ENCODE measurements around the gene RPP30.

Gene RPP30

DNA sequence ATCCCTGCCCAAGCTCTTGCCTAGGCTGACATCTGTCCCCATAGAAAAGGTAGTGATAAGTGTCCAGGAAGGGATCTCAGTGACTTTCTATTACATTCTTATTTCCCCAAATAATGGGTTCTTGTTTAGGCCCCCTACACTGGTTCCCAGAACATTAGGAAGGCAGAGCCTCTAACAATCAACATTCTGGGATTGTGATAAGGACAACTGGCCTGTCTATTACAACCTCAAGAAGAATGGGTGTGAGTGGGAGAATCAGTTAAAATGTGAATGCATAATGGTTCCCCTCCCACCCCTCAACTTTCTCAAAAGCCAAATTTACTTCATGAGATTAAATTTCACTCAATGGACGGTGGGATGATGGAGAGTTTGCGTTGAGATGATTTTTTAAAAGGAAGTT lies 55.5 kb downstream of the RPP30 start:
- no peak for DNase-seq
- no peaks in the 10 kb centered on the region for H3K9me3 Mint-ChIP-seq
- H3K27ac Mint-ChIP-seq: no peak overlapping the region
- TF ChIP-seq, protein P1, sequence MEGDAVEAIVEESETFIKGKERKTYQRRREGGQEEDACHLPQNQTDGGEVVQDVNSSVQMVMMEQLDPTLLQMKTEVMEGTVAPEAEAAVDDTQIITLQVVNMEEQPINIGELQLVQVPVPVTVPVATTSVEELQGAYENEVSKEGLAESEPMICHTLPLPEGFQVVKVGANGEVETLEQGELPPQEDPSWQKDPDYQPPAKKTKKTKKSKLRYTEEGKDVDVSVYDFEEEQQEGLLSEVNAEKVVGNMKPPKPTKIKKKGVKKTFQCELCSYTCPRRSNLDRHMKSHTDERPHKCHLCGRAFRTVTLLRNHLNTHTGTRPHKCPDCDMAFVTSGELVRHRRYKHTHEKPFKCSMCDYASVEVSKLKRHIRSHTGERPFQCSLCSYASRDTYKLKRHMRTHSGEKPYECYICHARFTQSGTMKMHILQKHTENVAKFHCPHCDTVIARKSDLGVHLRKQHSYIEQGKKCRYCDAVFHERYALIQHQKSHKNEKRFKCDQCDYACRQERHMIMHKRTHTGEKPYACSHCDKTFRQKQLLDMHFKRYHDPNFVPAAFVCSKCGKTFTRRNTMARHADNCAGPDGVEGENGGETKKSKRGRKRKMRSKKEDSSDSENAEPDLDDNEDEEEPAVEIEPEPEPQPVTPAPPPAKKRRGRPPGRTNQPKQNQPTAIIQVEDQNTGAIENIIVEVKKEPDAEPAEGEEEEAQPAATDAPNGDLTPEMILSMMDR (IDR thresholded peaks at IDR 0.05): no peak
- peaks cover 46% of the 10 kb centered on the region for H3K4me1 Mint-ChIP-seq
- peaks cover 19% of the 10 kb centered on the region for H3K27me3 Mint-ChIP-seq (ENCODE audit: low read depth, poor library complexity)
- H3K4me3 Mint-ChIP-seq: no peak overlapping the region
- no peaks in the 10 kb centered on the region for H3K36me3 Mint-ChIP-seq (ENCODE audit: low read depth)

DNA sequence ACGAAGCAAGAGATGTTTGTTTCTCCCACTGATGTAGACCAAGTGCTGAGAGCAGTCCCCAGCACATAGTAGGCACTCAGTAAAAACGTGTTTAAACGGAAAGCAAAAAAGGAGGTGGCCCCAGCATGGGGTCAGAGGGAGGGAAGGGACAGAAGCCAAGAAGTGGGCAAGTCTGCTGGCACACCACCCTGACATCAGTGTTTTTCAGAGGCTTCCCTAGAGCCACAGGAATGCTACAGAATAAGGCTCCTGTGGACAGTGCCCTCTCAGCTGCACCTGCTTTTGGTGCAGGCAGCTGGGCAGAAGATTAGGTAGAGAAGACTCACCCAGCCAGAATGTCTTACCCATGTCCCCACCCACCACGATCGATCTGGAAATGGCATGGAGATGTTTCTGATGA lies 57.4 kb downstream of the RPP30 start:
- H3K27me3 Mint-ChIP-seq (ENCODE audit: low read depth, poor library complexity): peaks cover 2% of the 10 kb centered on the region
- H3K27ac Mint-ChIP-seq: peak overlapping the region; percentile 33
- H3K36me3 Mint-ChIP-seq (ENCODE audit: low read depth): no peaks in the 10 kb centered on the region
- H3K4me1 Mint-ChIP-seq: peaks cover 59% of the 10 kb centered on the region
- no peaks in the 10 kb centered on the region for H3K9me3 Mint-ChIP-seq
- DNase-seq: no peak
- H3K4me3 Mint-ChIP-seq: no peak overlapping the region
- TF ChIP-seq, protein P1 (IDR thresholded peaks at IDR 0.05): no peak

DNA sequence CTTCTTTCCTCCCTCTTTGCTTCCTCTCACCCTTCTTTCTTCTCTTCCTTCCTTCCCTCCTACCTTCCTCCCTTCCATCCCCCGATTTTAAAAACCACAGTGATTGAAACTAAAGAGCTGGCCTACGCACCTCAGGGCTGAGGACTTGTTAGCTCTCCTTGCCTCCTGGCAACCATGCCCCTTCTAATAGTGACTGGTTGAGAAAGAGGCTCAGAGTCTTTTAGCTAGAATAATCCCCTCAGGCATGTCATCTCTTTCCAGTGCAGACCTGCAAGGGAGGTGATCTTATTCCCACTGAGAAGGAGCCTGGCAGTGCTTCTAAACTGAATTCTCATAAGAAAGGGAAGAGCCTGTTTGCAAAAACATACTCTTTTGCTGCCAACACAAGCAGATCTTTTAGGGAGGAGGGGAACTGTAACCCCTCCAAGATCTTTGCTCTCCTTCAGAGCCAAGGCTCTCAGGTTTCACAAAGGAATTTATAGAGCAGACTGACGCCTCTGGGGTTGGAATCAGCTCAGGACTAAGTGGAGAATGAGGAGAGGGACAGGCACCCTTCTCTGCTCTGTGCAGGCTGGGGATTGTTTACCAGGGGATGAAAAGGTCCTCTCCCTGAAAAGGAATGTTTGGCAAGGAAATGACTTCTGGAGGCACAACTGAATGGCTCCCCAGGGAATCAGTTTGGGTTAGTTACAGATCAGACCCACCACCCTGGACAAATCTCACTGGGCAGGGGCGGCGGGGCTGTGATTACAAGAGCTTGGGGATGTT lies 58.5 kb downstream of the RPP30 start:
- TF ChIP-seq, protein P1 (IDR thresholded peaks at IDR 0.05): no peak
- H3K9me3 Mint-ChIP-seq: no peaks in the 10 kb centered on the region
- peak overlapping the region; percentile 98 for H3K27ac Mint-ChIP-seq
- peak; percentile 41 for DNase-seq
- no peaks in the 10 kb centered on the region for H3K36me3 Mint-ChIP-seq (ENCODE audit: low read depth)
- H3K27me3 Mint-ChIP-seq (ENCODE audit: low read depth, poor library complexity): peaks cover 2% of the 10 kb centered on the region
- H3K4me3 Mint-ChIP-seq: peak overlapping the region; percentile 24
- H3K4me1 Mint-ChIP-seq: peaks cover 65% of the 10 kb centered on the region

DNA sequence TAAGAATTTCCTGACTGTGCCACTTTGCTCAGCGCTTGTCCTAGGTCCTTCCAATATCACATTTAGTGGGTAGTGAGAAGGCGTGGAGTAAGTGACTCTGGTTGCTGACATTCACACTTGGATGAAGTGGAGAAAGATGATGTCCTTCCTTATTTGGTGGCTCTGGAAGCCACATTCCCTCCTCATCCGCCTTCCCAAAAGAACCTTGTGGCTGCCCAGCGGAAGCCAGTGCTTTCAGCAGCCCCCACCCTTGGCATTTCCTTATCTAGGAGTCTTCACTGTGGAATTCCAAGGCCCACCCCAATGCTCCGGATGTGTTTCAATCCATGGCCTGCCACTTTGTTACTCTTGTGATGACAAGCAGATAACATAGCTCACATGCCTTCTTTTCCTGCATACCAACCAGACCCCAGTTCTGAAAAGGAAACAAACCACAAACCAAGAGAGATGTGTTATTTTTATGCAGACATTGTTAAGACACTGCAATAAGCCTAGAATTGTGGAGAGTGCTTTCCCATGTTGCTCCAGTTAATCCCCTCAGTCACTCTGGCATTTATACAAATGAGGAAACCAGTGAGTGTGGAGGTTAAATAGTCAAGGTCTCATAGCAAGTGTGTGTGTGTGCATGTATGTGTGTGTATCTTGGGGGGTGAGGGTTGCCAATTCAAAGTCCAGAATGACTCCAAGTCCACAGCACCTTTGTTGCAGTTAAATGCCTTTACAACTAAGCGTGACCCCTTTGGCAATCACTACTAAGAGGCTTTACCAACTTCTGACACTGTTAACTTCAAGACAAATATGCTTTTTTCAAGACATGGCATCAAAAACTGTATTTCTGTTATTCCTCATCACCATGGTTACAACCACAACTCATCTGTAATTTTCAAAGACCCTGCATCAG lies 59.4 kb downstream of the RPP30 start:
- no peaks in the 10 kb centered on the region for H3K36me3 Mint-ChIP-seq (ENCODE audit: low read depth)
- H3K9me3 Mint-ChIP-seq: no peaks in the 10 kb centered on the region
- H3K4me1 Mint-ChIP-seq: peaks cover 74% of the 10 kb centered on the region
- peaks cover 5% of the 10 kb centered on the region for H3K27me3 Mint-ChIP-seq (ENCODE audit: low read depth, poor library complexity)
- H3K4me3 Mint-ChIP-seq: peak overlapping the region; percentile 24
- DNase-seq: peak; percentile 12
- TF ChIP-seq, protein P1 (IDR thresholded peaks at IDR 0.05): no peak
- peak overlapping the region; percentile 98 for H3K27ac Mint-ChIP-seq

DNA sequence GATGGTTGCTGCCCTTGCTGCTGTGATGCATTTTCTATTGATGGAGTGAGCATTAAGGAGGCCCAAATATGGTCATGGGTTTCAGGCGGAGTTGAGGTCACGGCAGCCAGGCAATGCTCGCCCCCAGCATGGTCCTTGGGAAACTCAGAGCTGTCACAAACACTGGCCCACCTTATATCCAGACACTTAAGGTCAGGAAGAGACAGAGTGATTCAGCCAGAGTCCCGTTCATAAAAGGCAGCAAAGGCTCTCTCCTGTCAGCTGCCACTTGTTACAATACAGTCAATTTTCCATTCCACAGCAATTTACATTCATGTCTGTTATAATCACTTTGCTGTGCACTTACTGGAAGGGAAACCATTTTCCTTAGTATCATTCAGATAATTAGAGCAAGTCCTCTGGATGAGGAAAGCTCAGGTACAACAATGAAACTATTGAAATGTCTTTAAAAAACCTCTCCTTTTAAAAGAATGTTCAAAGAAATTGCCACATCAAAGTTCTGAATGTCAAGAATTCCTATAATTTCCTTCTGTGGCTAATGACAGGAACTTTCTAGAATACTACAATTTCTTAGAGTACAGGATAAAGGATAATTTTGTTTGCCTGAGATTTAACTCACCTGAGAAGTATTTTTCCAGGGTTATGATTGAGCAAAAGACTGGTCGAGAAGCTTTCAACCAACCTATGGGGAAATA lies 64.0 kb downstream of the RPP30 start:
- H3K36me3 Mint-ChIP-seq (ENCODE audit: low read depth): no peaks in the 10 kb centered on the region

More for the DNA sequence above, 64.0 kb downstream of the RPP30 start:
- TF ChIP-seq, protein P1 (IDR thresholded peaks at IDR 0.05): no peak
- no peak overlapping the region for H3K4me3 Mint-ChIP-seq
- no peak overlapping the region for H3K27ac Mint-ChIP-seq
- DNase-seq: no peak
- H3K9me3 Mint-ChIP-seq: no peaks in the 10 kb centered on the region
- peaks cover 43% of the 10 kb centered on the region for H3K4me1 Mint-ChIP-seq
- peaks cover 8% of the 10 kb centered on the region for H3K27me3 Mint-ChIP-seq (ENCODE audit: low read depth, poor library complexity)
